Lung (tissue), 12 donors: ENCODE results near the gene OLIG1. TPM values are rescaled to one million over a fixed set of nuclear protein-coding genes. Genes with fewer than 3 reads are reported as not detected.

ENCODE experiments used
- ATAC-seq: fragments of 200-7000 bp; cut with Tn5 transposase; one replicate; pipeline ENCODE4 v1.9.1; 2020; ENCODE audit warnings: moderate number of reproducible peaks; ENCODE audit not compliant: insufficient read depth, low FRiP score
- DNase-seq, 3 donors: peaks; one replicate each; pipeline ENCODE4 v3.0.0-alpha.2; 2013 to 2017
- H3K27ac ChIP-seq, 2 donors: one replicate each; pipeline ENCODE4 v1.5.1; 2013; ENCODE audit warnings: mild to moderate bottlenecking in 2 of 2, moderate library complexity in 2 of 2, control low read depth in 1 of 2, inconsistent platforms in 1 of 2, low read depth in 1 of 2, low read length in 1 of 2
- H3K27me3 ChIP-seq, 3 donors: one replicate each; pipeline ENCODE4 v1.5.1; 2013; ENCODE audit warnings: low read length in 2 of 3; ENCODE audit not compliant: control insufficient read depth in 3 of 3, insufficient read depth in 3 of 3
- H3K36me3 ChIP-seq, 4 donors: one replicate each; pipeline ENCODE4 v1.5.1; 2013; ENCODE audit warnings: low read length in 4 of 4, mild to moderate bottlenecking in 1 of 4, moderate library complexity in 1 of 4; ENCODE audit not compliant: control insufficient read depth in 4 of 4, insufficient read depth in 4 of 4
- H3K4me1 ChIP-seq, 5 donors: one replicate each; pipeline ENCODE4 v1.5.1; 2013; ENCODE audit warnings: low read length in 5 of 5, mild to moderate bottlenecking in 2 of 5, moderate library complexity in 1 of 5; ENCODE audit not compliant: control insufficient read depth in 5 of 5, insufficient read depth in 5 of 5
- H3K4me3 ChIP-seq: one replicate; pipeline ENCODE4 v1.5.1; 2013; ENCODE audit warnings: mild to moderate bottlenecking, control low read depth, moderate library complexity
- H3K9ac ChIP-seq, 2 donors: one replicate each; pipeline ENCODE4 v1.5.1; 2013; ENCODE audit warnings: low read length in 2 of 2, control low read depth in 1 of 2; ENCODE audit not compliant: insufficient read depth in 1 of 2
- H3K9me3 ChIP-seq, 4 donors: one replicate each; pipeline ENCODE4 v1.5.1; 2013; ENCODE audit warnings: low read length in 3 of 4, mild to moderate bottlenecking in 1 of 4, moderate library complexity in 1 of 4; ENCODE audit not compliant: control insufficient read depth in 4 of 4, insufficient read depth in 3 of 4
- CTCF ChIP-seq: IDR thresholded peaks from 2 replicates; pipeline ENCODE4 v1.5.1; 2012; ENCODE audit warnings: mild to moderate bottlenecking; ENCODE audit errors: control extremely low read depth, extremely low read depth
- WGBS, 2 donors: extraction: QIAGEN DNeasy Blood & Tissue Kit; methylation state at CpG; one replicate each; pipeline ENCODE4 v1.1.7; 2013; 5-methylcytosine and 5-hydroxymethylcytosine counted together
- polyA plus RNA-seq, 2 donors: library from polyadenylated mRNA; stranded (reverse); fragments of 200-250 nt; gene quantifications; one replicate each; pipeline ENCODE4 v1.2.1, GENCODE V29; 2013
- total RNA-seq, 2 donors: library from RNA; depleted of rRNA in 1 of 2; stranded (reverse); fragments of >200 nt in 1 of 2; gene quantifications; one replicate each; pipeline ENCODE4 v1.2.1, GENCODE V29; 2014 to 2021
- donor health status: control.
- donor health status: control.
- donor health status: Bipolar disorder and iron deficiency.
- donor health status: healthy.
- donor health status: DM: yes; HTN: yes; CAD: no.

The OLIG1 gene
- total and polyA plus RNA-seq, 4 donors = 1.2 to 4.1 (median 1.7) TPM

GRCh38 chr21:33021667-33022066 lies 48.3 kb upstream of the OLIG1 start:
- Histone ChIP-seq H3K27me3 (peaks cover 43 to 99% (median 87%) of the 10 kb centered on the region in 3 donors), H3K36me3 (no peaks in the 10 kb centered on the region), H3K4me3 (no peak overlapping the region), H3K9ac (no peak overlapping the region), H3K4me1 (peaks cover 0 to 26% (median 4%) of the 10 kb centered on the region in 5 donors), H3K9me3 (peaks cover 0 to 6% (median 0%) of the 10 kb centered on the region in 4 donors), H3K27ac (no peak overlapping the region)
- TF ChIP-seq CTCF = no peak
- no peak for DNase-seq
- no peak for ATAC-seq
- WGBS, 2 donors = 17 to 19% methylated on average over 4 of the region's 4 CpGs

- DNase-seq (no peak), ATAC-seq (no peak)
- WGBS, 2 donors = 9% methylated on average over 17 of the region's 17 CpGs
- Histone ChIP-seq H3K4me3 (no peak overlapping the region), H3K9me3 (peaks cover 0 to 6% (median 0%) of the 10 kb centered on the region in 4 donors), H3K4me1 (peaks cover 0 to 26% (median 4%) of the 10 kb centered on the region in 5 donors), H3K27ac (no peak overlapping the region), H3K27me3 (peaks cover 51 to 96% (median 84%) of the 10 kb centered on the region in 3 donors), H3K9ac (no peak overlapping the region), H3K36me3 (no peaks in the 10 kb centered on the region)
- TF ChIP-seq CTCF = no peak
Observed at GRCh38 chr21:33022489-33022827, 47.5 kb upstream of the OLIG1 start.

- Histone ChIP-seq H3K9ac (no peak overlapping the region), H3K4me3 (no peak overlapping the region), H3K9me3 (peaks cover 0 to 6% (median 0%) of the 10 kb centered on the region in 4 donors), H3K36me3 (no peaks in the 10 kb centered on the region), H3K4me1 (peaks cover 0 to 26% (median 4%) of the 10 kb centered on the region in 5 donors), H3K27me3 (peaks cover 56 to 95% (median 82%) of the 10 kb centered on the region in 3 donors), H3K27ac (no peak overlapping the region)
- TF ChIP-seq CTCF = no peak
- ATAC-seq (no peak), DNase-seq (peak; percentile 37 to 44 (median 38))
- WGBS, 2 donors = 1 to 2% methylated on average over 52 of the region's 52 CpGs
Observed at GRCh38 chr21:33022828-33023573, 46.9 kb upstream of the OLIG1 start.
